Stimulated activated CD4-positive, alpha-beta T cell treated with anti-CD3 and anti-CD28 coated beads, Interleukin-15, amount 100 ng/mL, for 48 hours (primary cell): ENCODE measurements around the gene LRRC4.
A peak's percentile ranks its signal among the peaks of the same experiment; 100 is the strongest.

Experiments used
- DNase-seq, 2 donors: peaks; one replicate each; pipeline ENCODE4 v3.0.0-alpha.2; 2020; ENCODE audit warnings: low read depth in 2 of 2

LRRC4 gene

DNA sequence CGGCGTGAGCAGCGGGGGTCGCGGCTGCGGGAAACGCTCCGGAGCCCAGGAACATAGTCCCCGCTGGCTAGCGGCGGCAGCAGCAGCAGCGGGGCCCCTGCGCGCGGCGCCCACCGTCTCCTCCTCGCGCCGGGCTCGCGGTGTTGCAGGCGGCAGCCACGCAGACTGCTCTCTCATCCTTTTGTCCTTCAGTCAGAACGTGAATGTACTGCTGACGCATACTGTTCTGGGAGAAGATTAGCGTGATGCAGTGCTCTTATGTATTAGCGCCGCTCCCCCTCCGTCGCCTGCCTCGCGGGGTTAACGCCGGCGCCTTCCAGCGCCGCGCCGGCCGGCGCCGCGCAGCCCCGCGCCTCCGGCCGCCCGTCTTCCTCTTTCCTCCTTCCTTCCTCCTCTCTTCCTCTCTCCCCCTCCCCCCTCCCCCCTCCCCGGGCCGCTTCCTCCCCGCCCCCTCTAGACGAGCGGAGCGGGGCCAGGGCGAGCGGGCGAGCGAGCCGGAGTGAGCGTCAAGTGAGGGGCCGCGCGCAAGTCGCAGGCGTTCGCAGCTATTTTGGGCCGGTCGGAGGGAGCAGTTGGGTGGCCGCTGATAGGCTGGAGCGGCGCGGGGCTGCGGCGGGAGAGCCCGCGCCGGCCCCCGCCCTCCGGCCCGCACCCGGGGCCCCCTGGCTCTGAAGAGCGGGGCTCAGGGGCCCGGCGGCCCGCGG is 816 bp upstream of the LRRC4 start:
- DNase-seq: peak; percentile 47 to 48

DNA sequence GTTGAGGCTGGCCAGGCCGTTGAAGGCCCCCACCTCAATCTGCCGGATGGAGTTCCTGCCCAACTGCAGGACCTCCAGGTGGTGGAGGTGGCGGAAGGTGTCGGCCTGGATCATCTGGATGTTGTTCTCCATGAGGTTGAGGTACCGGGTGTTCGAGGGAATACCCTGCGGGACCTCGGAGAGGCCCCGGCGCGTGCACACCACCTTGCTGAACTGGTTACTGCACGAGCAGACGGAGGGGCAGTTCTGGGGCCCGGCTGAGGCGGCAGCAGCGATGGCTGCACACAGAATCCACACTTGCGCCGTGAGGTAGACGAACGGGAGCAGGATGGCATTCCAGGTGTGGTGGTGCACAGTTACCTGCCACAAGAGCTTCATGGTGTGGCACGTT is 979 bp downstream of the LRRC4 start:
- no peak for DNase-seq

DNA sequence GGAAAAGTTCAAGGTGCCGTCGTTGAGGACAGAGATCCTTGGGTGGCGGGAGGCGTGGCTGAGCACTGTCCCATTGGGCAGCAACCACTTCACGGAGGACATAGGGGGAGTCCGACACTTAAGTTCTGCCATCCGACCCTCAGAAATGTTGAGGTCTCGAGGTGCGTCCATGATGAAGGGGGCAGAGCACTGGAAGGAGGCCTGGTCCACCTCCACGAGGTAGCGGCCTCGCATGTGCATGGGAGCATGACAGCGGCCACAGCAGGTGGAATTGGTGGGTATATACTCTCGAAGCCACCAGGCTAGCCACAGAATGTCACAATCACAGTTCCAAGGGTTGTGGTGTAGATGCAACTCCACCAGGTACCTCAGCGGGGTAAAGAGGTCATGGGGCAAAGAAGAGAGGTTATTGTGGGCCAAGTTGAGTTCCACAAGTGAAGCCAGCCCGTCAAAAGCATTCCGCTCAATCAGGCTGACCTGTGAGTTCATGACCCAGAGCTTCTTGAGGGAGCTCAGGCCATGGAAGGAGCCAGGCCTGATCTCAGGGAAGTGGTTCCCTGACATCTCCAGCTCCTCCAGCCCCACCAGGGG is 1.7 kb downstream of the LRRC4 start:
- DNase-seq: no peak

GRCh38 chr7:128027485-128027980 is 3.7 kb downstream of the LRRC4 start:
- DNase-seq: no peak

DNA sequence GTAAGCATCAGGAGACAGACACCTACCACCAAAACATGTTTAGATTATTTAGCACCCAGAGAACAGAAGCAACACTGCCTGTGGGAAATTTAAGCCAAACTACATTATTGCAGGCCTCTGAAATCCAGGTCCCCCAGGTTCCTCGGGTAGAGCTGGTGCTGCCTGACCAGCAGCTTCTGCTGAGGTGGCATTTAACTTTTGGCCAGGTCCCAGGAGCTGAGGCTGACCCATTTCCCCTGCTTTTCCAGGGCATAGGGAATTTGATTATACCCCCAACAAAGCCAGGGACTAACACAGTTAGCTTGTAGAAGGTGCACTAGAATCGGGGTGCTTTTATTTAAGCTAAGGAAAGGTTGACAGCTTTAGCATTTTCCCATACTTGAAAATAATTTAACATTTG is 4.7 kb downstream of the LRRC4 start:
- DNase-seq: no peak

DNA sequence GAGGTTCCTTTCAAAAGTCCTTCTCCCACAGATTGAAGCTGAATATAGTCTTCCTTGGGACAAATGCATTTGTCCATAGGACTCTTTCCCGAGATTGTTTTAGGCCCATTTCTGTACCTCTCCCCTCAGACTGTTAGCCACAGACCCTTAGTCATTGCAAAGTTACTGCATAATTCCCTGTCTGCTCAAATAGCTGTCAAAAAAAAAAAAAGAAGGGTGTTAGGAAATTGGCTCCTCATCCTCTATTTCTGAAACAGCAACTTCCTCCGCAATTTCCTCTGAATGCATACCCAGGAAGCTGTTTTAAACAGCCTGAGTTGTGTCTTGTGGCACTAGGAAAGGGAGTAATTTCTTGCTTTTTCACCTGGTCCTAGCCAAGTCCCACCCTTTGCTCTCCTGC is 5.4 kb downstream of the LRRC4 start:
- DNase-seq: no peak

GRCh38 chr7:128025380-128025779 is 5.9 kb downstream of the LRRC4 start:
- no peak for DNase-seq

- DNase-seq: no peak
These were observed 7.1 kb downstream of the LRRC4 start for GRCh38 chr7:128024151-128024550.

- DNase-seq: no peak
These were observed 8.4 kb downstream of the LRRC4 start for GRCh38 chr7:128022631-128023532.

- no peak for DNase-seq
These were observed 9.9 kb downstream of the LRRC4 start for GRCh38 chr7:128021366-128021765.

- DNase-seq: no peak
These were observed 11.1 kb downstream of the LRRC4 start for GRCh38 chr7:128020159-128020558.

GRCh38 chr7:128019288-128019687 is 11.9 kb downstream of the LRRC4 start:
- DNase-seq: no peak

DNA sequence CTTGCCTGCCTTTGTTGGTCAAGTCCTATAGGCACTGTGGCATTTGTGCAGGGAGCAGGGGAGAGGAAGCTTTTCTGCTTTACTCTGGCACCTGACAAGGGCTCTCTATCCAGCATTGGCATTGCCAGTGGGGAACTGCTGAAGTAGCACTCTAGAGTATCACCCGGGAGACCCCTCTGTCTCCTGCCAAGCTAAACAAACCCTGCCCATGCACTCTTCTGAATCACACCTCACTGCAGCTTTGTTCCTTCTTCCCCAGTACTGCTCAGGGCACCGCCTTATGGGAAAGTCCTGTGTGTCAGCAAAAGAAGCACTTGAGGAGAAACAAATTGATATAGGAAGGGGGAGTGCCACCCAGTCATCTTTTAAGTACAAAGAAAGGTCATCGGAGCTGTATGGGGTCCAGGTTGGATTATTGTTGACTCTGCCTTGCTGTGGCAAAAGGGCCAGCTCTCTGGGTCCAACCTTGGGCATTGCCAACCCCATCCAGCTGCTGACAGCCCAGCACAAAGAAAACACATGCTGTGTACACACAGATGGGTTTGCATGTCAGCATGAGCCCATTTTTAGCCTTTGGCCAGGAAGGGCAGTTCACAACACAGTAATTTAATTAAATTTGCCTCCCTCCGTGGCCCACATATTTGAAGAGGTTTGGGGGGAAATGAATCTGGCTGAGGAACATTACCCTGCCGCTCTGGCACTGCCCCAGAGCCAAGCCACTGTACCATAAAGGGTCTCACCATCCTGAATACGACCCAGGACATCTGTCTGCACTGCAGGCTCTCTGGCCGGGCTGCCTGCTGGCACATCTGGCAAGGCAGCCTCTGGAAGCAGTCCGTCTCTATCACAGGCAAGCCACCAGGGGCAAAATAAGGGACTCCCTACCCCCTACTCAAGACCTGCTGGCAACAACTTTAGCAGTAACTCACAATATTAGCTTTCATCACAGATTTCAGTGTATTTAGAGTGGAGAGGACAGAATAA is 13.1 kb downstream of the LRRC4 start:
- no peak for DNase-seq

DNA sequence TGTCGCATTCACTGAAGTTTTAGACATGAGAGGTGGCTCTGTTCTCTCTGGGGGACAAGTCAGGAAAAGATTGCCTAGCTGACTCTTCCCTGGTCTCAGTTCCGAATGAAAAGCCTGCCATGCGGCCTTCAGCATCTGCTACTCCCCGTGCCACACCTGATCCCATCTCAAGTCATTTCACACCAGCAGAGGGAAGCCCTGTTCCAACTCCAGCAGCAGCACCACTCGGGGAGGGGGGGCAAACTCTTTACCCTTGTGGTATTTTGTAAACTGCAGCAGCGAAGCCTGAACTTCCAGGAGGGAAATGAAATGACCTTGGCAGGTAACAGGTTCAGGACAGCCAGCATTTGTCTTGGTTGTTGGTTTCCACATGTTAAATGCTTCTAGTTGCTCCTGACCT is 13.8 kb downstream of the LRRC4 start:
- no peak for DNase-seq

GRCh38 chr7:128014811-128015210 is 16.4 kb downstream of the LRRC4 start:
- no peak for DNase-seq

GRCh38 chr7:128011131-128011661 is 20.0 kb downstream of the LRRC4 start:
- DNase-seq: no peak

- no peak for DNase-seq
These were observed 20.7 kb downstream of the LRRC4 start for GRCh38 chr7:128010391-128011127.

GRCh38 chr7:128008744-128009143 is 22.5 kb downstream of the LRRC4 start:
- no peak for DNase-seq

GRCh38 chr7:128008141-128008540 is 23.1 kb downstream of the LRRC4 start:
- no peak for DNase-seq

- DNase-seq: no peak
These were observed 23.9 kb downstream of the LRRC4 start for GRCh38 chr7:128007303-128007680.
